Skeletal muscle cell (primary cell): ENCODE data around the gene TNIK.

ENCODE experiments used
- DNase-seq: peaks from one replicate; pipeline ENCODE4 v3.0.0-alpha.2; 2010; ENCODE audit warnings: low read depth
- H3K4me3 ChIP-seq: 2 replicates; pipeline ENCODE4 v1.5.1; 2011; ENCODE audit warnings: low read depth, mild to moderate bottlenecking, control low read depth, low read length, moderate library complexity

The TNIK gene

DNA sequence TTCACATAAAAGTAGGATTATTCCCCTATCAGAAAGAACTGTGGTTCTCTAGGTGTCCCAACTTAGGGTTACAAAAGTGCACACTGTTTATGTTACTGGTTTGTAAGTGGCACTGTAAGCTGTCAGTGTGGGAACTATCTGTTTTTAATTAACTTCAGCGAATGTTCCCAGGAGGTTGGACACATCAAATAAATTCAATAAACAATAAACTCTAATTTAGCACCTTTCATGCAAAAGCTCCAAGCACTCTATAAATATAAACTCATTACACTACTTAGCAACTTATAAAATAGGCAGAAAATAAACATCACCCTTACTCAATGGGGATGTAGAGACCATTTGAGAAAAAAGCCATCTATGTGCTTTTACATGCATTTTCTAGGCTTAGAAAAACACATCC is 265.2 kb downstream of the TNIK start:
- H3K4me3 ChIP-seq = no peak overlapping the region
- no peak for DNase-seq

GRCh38 chr3:171193693-171194092 is 266.5 kb downstream of the TNIK start:
- H3K4me3 ChIP-seq = no peak overlapping the region
- no peak for DNase-seq

DNA sequence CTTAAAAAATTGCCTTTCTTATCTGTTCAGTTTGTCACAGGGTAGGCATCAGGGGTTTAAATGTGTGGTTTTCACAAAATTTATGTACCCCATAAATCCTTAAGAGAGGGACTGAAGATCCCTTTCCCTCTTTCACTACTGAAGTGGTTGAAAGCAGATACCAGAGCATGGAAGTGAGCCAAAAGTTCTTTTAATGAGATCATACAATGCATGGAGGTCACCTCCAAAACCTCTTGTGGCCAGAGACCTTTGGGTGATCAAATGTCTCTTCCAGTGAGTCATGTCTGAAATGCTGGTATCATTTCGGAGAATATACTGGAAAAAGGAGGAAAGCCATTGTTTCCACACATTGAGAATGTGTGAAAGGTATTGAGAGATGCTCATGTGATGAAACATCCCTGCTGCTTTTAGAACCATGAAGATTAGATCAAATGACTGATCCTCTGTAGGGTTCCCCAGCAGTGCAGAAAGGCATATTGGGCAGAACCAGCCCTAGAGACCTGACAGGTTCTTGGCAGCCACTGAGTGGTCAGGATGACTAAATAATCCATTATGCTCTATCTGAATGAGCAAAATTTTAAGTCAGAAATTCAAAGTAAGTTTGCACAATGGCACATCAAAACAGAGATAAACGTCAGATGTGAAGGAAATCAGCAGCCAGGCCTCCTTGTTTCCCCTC is 267.9 kb downstream of the TNIK start:
- DNase-seq = peak; percentile 82
- H3K4me3 ChIP-seq = no peak overlapping the region

GRCh38 chr3:171190668-171191067 is 269.5 kb downstream of the TNIK start:
- no peak for DNase-seq
- no peak overlapping the region for H3K4me3 ChIP-seq

DNA sequence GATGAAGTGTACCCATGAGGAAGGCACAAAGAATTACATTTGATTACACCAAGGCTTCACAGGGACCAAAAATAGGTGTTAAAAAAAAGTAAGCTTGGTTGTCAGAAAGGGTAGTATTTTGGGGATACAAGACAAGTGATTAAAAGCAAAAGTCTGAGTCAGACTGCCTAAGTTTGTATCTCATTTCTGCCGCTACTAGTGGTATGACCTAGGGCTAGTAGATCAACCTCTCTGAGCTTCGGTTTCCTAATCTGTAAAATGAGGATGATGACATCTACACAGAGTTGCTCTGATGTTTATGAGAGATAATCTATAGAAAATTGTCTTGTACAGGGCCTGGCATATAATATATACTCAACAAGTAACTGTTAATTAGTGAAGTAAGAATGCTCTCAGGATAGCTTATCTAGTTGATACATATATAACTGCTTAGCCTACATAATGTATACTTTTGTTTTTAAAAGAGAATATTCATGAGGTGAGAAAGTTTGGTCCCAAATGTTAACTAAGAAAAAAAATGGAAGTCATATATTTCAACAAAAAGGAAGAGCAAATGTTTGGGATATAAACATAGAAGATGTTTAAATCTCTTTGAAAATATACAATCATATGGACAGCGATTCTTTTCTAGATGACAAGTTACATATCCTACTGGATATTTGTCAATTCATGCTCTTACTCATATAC is 270.7 kb downstream of the TNIK start:
- no peak for DNase-seq
- no peak overlapping the region for H3K4me3 ChIP-seq

- no peak overlapping the region for H3K4me3 ChIP-seq
- DNase-seq = no peak
Observed at GRCh38 chr3:171187706-171188290, 272.4 kb downstream of the TNIK start.

DNA sequence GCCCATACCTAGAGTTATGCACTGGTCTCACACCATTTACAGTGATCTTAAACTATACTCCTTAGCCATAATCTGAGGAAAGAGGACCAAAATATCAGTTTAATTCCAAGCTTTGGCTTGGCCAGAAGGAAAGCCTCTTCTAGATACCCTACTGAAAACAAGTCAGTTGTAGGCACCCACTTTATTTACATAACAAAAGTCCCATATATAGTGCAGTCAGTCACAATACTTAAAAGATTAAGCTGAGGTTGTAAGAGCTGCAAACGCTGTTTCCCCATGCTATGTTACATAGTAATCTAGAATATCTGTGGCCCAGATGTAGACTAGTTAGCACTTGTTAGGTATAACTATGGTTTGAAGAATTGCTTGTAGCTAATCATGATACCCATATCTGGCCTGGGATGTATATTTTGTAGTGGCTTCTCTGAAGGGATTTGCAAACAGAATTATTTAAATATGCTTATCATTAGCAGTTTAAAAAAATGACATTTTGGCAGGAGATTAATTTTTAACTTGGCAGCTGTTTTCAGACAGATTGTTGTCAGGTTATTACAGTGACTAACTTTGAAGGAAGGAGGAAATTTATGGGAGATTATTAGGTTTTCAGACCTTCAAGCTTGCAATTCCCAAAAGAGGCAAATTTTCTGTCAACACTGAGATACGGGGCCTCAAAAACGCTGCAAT is 273.2 kb downstream of the TNIK start:
- DNase-seq = no peak

DNA sequence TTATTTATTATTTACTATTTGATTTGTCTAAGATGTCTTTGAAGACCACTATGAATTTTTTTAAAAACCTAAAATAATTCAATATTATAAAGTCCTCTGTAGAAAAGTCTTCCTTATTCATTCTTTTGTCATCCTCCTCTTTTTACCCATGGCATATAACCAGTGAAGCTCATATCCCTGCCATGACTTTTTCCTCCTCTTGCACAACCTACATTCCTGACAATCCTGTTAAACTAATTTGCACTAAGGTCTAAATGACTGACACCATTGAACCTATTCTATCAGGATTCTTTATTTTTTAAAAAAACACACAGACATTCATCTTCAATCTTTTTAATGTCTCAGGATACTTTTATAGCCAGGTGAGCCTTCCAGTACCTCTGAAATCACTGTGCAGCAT is 273.8 kb downstream of the TNIK start:
- H3K4me3 ChIP-seq = no peak overlapping the region
- no peak for DNase-seq

More for the DNA sequence above, 273.2 kb downstream of the TNIK start:
- H3K4me3 ChIP-seq = no peak overlapping the region

DNA sequence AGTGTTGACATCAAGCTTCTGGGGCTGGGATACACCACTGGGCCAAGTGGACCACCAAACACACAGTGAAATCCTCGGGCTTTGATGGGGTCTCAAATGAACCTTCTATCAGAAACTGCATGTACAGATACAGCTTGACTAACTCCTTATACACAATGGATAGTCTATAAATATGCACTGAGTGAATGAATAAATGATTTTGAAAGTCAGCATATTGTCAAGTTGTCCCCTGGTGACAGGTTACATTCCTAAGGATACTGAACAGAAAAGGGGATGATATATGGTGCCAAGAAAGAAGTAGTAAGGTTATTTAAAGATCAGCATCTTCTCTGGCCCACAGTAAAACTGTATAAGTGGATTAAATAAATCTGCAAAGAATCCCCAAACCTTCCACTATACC is 274.2 kb downstream of the TNIK start:
- no peak for DNase-seq
- no peak overlapping the region for H3K4me3 ChIP-seq

DNA sequence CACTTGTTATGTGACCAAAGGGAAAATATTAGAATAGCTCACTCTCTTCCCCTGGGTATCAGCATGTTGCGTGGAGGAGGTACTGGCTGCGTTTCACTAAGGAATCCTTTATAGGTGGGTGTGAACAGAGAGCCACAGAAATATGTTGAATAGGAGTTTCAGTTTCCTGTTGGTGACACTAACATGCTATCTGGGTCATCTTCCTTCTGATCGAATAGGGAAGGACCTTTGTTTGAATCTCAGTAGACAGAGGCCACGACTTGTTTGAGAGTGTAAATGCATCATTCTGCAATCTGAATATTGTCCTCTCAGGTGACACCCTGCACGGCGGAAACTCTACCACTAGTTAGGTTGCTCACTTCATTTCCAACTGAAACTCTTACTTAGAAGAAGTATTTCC is 275.8 kb downstream of the TNIK start:
- DNase-seq = no peak

GRCh38 chr3:171183042-171183441 is 277.2 kb downstream of the TNIK start:
- no peak for DNase-seq
- no peak overlapping the region for H3K4me3 ChIP-seq

More for the DNA sequence above, 275.8 kb downstream of the TNIK start:
- no peak overlapping the region for H3K4me3 ChIP-seq

GRCh38 chr3:171181907-171182690 is 278.1 kb downstream of the TNIK start:
- H3K4me3 ChIP-seq = no peak overlapping the region
- DNase-seq = peak; percentile 11

DNA sequence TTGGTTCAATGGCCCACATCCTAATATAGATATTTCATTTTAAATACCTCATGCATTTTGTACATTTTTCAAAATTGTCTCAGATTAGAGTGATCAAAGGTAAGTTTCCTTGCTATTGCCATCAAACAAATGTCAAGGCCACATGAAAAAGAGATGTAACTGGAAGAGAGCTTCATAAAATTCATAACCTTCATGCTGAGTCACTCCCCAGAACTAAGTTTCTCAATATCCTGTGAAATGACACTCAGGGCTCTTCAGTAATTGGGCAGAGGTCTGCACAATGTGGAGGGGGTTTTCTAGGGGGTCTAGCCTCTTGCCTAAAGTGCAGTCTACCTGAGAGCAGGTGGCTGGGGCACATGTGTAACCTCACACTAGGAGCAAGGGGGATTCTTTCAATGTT is 281.5 kb downstream of the TNIK start:
- DNase-seq = no peak
- H3K4me3 ChIP-seq = no peak overlapping the region

DNA sequence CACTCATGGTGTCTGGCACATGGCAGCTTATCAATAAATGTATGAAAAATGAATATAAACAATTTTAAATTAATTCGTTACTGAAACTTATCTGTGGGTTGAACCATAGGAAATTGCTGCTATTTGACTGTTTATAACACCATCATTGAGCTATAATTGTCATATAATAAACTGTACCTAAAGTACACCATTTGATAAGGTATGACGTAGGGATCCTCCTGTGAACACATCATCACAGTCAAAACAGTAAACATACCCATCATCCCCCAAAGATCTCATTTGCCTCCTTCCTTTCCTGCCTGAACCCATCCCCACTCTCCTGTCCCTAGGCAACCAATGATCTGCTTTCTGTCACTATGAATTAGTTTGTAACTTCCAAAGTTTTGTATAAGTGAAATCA is 282.7 kb downstream of the TNIK start:
- DNase-seq = no peak
- H3K4me3 ChIP-seq = no peak overlapping the region

- no peak for DNase-seq
- no peak overlapping the region for H3K4me3 ChIP-seq
Observed at GRCh38 chr3:171177056-171177455, 283.1 kb downstream of the TNIK start.

GRCh38 chr3:171176244-171176933 is 283.8 kb downstream of the TNIK start:
- H3K4me3 ChIP-seq = no peak overlapping the region

DNA sequence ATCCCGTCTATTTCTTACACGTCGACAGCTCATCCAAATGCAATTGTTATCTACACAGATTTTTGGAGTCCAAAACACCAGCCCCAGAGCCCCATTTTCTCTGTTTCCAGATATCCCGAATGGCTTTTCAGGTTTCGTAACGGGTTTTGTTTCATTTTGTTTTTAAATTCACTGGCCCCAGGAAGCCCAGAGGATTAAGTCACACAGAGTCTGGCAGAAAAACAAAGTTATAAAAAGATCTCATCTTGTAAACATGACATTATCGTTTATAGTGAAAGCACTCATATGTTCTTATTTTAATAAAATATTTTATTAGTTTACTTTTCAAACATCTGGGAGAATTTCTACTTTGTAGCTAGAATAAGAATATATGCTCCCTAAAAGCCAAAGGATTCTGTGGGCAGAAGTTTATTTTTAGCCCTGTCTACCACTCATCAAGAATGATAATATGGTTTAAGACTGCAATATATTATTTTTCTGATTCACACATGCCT is 284.4 kb downstream of the TNIK start:
- DNase-seq = no peak
- H3K4me3 ChIP-seq = no peak overlapping the region

More at GRCh38 chr3:171176244-171176933, 283.8 kb downstream of the TNIK start:
- DNase-seq = no peak

DNA sequence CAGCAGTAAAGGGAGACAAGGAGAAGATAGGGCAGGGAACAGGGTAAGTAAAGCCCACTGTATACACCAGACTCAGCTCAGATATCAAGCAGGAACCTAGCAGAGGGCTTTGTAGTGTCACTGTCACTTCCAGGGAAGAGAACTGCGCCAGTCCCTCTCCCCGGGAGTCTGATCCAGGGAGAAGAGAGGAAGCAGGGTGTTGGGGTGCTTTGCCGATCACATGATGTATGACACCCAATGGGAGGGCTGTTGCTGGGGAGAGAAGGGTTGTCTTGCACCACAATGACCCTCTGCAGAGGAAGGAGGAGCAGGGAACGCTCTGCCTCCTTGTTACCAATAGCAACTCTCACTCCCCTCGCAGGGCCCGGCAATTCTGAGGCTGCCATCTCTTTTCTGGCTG is 286.5 kb downstream of the TNIK start:
- no peak for DNase-seq
- H3K4me3 ChIP-seq = no peak overlapping the region

DNA sequence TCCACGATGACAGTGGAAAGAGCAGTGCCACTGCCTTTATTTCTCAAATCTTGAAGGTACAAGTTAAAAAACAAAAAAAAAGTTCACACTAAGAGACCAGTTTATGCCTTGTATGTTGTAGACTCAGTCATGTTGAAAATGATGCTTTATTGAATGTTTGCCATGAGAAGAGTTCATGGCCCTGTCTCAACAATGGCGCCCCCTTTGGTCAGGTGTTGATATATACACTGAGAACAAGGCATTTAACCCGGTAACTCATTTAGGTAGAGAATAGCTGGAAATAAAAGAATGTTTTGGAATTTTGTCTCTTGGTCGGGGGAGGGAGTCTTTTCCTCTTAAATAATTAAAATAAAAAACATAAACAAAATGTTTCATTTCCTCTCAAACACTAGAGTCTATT is 288.1 kb downstream of the TNIK start:
- no peak overlapping the region for H3K4me3 ChIP-seq
- DNase-seq = no peak
